GM12891 (cell line): ENCODE data around the gene EML2.

Experiments
- PAX5 ChIP-seq: IDR thresholded peaks from 2 replicates; pipeline ENCODE4 v1.6.1; 2011; ENCODE audit warnings: low read length, moderate library complexity, mild to moderate bottlenecking; ENCODE audit not compliant: insufficient read depth, severe bottlenecking
- POLR2A ChIP-seq: IDR thresholded peaks from 2 replicates; pipeline ENCODE4 v1.6.1; 2011; ENCODE audit warnings: low read depth, low read length, control low read depth
- POLR2AphosphoS5 ChIP-seq: IDR thresholded peaks from 2 replicates; pipeline ENCODE4 v1.6.1; 2011; ENCODE audit warnings: low read depth, low read length, control low read depth
- POU2F2 ChIP-seq: IDR thresholded peaks from 2 replicates; pipeline ENCODE4 v1.6.1; 2011; ENCODE audit warnings: low read depth, mild to moderate bottlenecking, control low read depth, low read length, moderate library complexity
- SPI1 ChIP-seq: IDR thresholded peaks from 2 replicates; pipeline ENCODE4 v1.6.1; 2011; ENCODE audit warnings: low read depth, low read length, control low read depth
- TAF1 ChIP-seq: IDR thresholded peaks from 2 replicates; pipeline ENCODE4 v1.6.1; 2011; ENCODE audit warnings: low read depth, low read length, control low read depth

GRCh38 chr19:45657520-45658167 is 18.4 kb upstream of the EML2 start:
- TF ChIP-seq TAF1 (no peak), POLR2AphosphoS5 (no peak), POLR2A (no peak), SPI1 (no peak), PAX5 (no peak), POU2F2 (no peak)
